Suprapubic skin (tissue), 4 donors: ENCODE results near the gene LMBRD1. TPM values are rescaled to one million over a fixed set of nuclear protein-coding genes. Genes with fewer than 3 reads are reported as not detected.

ENCODE experiments used
- total RNA-seq, 4 donors: library from RNA; depleted of rRNA; stranded (reverse); fragments of >200 nt; gene quantifications; one replicate each; pipeline ENCODE4 v1.1.0, GENCODE V29; 2016

Gene LMBRD1
- total RNA-seq, 4 donors from 2014 or later: 43.5 to 58.6 (median 47.5) TPM

Other genes with a start within 250 kb of the LMBRD1 start
- gene COL19A1, start 69.5 kb upstream of the LMBRD1 start, total RNA-seq: under 1 TPM in 1 of 4 donors, not detected in 3; 0.10 TPM